H1 (cell line): Measurements from ENCODE around the gene ARHGAP25. TPM values are rescaled to one million over a fixed set of nuclear protein-coding genes. Genes with fewer than 3 reads are reported as not detected.

ENCODE experiments used
- HDAC6 ChIP-seq: IDR thresholded peaks from one replicate; pipeline ENCODE4 v1.7.1; 2012; ENCODE audit warnings: low read depth, mild to moderate bottlenecking, inconsistent platforms, low read length, moderate library complexity
- POLR2A ChIP-seq, 2 experiments: IDR thresholded peaks; 1 replicate in 1 of 2; 2 replicates in 1 of 2; pipeline ENCODE4 v1.6.1; 2011; ENCODE audit warnings: low read depth in 2 of 2, low read length in 2 of 2, mild to moderate bottlenecking in 2 of 2; ENCODE audit errors: control extremely low read depth in 1 of 2
- TAF7 ChIP-seq: optimal IDR thresholded peaks from 2 replicates; pipeline ENCODE3; 2011; ENCODE audit warnings: low read depth, mild to moderate bottlenecking, inconsistent platforms, low read length, moderate library complexity, borderline replicate concordance
- polyA plus RNA-seq, 7 experiments: library from polyadenylated mRNA; depleted of rRNA in 3 of 7; stranded (reverse) in 5 of 7; unstranded in 2 of 7; fragments of >200 nt in 5 of 7; fragments of 200-250 nt in 2 of 7; gene quantifications; 1 replicate in 5 of 7; 2 replicates in 1 of 7; 4 replicates in 1 of 7; pipeline versions ENCODE4 v1.2.1 to v1.2.3, GENCODE V29; 2011 to 2013; ENCODE audit warnings: missing spikeins in 2 of 7, mixed read lengths in 2 of 7
- total RNA-seq: library from RNA; stranded (reverse); fragmentation: NEBNext Ultra II Directional; extraction: Animal tissue kit (Norgen Biotek cat#: 25700); gene quantifications from 2 replicates; pipeline ENCODE4 v1.2.1, GENCODE V29; 2021
- TF ChIP-seq, protein P1 (sequence below): fragments of 300-600 bp; sonication (generic); IDR thresholded peaks from 2 replicates; pipeline ENCODE4 v1.7.1; 2012; ENCODE audit warnings: low read length, moderate library complexity, mild to moderate bottlenecking, inconsistent platforms; ENCODE audit not compliant: insufficient replicate concordance

The ARHGAP25 gene
- total and polyA plus RNA-seq, 2 of the 8 experiments (the other 6 are each of a cell fraction or from before 2014, with no cell fraction given), result 1.00 to 1.2 TPM

DNA sequence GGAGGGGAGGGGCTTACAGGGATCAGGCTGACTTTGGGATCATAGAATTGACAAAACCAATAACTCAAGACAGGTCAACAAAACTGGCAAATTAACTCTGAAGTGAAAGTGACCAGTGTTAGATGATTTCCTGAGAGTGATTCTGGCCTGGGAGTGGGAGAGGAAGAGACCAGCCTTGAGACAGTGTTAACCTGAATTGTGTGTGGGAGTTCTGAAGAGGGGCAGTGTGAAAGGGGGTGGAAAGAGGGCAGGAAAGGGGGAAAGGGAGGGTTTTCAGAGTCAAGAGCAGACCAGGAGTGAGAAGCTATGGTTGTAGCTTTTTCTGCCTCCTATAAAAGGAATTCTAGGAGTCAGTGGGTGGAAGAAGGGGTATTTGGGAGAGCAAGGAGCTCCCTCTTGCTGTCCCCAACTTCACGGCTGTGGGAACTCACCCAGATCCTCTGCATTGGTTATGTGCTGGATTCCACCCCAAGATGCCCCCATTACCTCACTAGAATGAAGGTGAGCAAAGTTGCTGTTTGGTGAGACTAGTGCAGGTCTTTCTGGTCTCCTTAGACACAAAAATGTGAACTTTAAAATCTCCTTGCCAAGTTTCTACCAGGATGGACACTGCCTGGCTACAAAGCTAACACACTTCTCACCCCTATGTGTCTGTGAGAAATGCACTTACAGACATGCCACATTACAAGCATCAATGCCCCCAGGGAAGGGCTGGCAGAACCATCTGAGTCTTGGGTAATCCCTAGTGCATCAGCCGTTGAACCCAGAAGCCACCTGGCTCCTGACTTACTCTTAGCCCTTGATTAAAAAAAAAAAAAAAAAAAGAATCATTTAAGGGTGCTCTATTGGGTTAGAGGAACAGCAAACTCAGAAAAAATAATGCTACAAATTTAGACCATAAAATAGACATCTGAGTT, 75.0 kb downstream of the ARHGAP25 start (continued):
- TF ChIP-seq, protein P1, sequence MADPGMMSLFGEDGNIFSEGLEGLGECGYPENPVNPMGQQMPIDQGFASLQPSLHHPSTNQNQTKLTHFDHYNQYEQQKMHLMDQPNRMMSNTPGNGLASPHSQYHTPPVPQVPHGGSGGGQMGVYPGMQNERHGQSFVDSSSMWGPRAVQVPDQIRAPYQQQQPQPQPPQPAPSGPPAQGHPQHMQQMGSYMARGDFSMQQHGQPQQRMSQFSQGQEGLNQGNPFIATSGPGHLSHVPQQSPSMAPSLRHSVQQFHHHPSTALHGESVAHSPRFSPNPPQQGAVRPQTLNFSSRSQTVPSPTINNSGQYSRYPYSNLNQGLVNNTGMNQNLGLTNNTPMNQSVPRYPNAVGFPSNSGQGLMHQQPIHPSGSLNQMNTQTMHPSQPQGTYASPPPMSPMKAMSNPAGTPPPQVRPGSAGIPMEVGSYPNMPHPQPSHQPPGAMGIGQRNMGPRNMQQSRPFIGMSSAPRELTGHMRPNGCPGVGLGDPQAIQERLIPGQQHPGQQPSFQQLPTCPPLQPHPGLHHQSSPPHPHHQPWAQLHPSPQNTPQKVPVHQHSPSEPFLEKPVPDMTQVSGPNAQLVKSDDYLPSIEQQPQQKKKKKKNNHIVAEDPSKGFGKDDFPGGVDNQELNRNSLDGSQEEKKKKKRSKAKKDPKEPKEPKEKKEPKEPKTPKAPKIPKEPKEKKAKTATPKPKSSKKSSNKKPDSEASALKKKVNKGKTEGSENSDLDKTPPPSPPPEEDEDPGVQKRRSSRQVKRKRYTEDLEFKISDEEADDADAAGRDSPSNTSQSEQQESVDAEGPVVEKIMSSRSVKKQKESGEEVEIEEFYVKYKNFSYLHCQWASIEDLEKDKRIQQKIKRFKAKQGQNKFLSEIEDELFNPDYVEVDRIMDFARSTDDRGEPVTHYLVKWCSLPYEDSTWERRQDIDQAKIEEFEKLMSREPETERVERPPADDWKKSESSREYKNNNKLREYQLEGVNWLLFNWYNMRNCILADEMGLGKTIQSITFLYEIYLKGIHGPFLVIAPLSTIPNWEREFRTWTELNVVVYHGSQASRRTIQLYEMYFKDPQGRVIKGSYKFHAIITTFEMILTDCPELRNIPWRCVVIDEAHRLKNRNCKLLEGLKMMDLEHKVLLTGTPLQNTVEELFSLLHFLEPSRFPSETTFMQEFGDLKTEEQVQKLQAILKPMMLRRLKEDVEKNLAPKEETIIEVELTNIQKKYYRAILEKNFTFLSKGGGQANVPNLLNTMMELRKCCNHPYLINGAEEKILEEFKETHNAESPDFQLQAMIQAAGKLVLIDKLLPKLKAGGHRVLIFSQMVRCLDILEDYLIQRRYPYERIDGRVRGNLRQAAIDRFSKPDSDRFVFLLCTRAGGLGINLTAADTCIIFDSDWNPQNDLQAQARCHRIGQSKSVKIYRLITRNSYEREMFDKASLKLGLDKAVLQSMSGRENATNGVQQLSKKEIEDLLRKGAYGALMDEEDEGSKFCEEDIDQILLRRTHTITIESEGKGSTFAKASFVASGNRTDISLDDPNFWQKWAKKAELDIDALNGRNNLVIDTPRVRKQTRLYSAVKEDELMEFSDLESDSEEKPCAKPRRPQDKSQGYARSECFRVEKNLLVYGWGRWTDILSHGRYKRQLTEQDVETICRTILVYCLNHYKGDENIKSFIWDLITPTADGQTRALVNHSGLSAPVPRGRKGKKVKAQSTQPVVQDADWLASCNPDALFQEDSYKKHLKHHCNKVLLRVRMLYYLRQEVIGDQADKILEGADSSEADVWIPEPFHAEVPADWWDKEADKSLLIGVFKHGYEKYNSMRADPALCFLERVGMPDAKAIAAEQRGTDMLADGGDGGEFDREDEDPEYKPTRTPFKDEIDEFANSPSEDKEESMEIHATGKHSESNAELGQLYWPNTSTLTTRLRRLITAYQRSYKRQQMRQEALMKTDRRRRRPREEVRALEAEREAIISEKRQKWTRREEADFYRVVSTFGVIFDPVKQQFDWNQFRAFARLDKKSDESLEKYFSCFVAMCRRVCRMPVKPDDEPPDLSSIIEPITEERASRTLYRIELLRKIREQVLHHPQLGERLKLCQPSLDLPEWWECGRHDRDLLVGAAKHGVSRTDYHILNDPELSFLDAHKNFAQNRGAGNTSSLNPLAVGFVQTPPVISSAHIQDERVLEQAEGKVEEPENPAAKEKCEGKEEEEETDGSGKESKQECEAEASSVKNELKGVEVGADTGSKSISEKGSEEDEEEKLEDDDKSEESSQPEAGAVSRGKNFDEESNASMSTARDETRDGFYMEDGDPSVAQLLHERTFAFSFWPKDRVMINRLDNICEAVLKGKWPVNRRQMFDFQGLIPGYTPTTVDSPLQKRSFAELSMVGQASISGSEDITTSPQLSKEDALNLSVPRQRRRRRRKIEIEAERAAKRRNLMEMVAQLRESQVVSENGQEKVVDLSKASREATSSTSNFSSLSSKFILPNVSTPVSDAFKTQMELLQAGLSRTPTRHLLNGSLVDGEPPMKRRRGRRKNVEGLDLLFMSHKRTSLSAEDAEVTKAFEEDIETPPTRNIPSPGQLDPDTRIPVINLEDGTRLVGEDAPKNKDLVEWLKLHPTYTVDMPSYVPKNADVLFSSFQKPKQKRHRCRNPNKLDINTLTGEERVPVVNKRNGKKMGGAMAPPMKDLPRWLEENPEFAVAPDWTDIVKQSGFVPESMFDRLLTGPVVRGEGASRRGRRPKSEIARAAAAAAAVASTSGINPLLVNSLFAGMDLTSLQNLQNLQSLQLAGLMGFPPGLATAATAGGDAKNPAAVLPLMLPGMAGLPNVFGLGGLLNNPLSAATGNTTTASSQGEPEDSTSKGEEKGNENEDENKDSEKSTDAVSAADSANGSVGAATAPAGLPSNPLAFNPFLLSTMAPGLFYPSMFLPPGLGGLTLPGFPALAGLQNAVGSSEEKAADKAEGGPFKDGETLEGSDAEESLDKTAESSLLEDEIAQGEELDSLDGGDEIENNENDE, result no peak
- TF ChIP-seq TAF7, result no peak
- TF ChIP-seq POLR2A (IDR thresholded peaks at IDR 0.05; ENCODE audit: control extremely low read depth in 1 of 2, low read depth in 2 of 2, low read length in 2 of 2), result no peak
- TF ChIP-seq HDAC6, result no peak
